Measurements from ENCODE around the gene CYP4F2.
"Not testable (repeated sequence)": the region's sequence is repeated elsewhere in the genome, so short reads cannot be mapped to it uniquely, and the experiment has no call there.

DNA sequence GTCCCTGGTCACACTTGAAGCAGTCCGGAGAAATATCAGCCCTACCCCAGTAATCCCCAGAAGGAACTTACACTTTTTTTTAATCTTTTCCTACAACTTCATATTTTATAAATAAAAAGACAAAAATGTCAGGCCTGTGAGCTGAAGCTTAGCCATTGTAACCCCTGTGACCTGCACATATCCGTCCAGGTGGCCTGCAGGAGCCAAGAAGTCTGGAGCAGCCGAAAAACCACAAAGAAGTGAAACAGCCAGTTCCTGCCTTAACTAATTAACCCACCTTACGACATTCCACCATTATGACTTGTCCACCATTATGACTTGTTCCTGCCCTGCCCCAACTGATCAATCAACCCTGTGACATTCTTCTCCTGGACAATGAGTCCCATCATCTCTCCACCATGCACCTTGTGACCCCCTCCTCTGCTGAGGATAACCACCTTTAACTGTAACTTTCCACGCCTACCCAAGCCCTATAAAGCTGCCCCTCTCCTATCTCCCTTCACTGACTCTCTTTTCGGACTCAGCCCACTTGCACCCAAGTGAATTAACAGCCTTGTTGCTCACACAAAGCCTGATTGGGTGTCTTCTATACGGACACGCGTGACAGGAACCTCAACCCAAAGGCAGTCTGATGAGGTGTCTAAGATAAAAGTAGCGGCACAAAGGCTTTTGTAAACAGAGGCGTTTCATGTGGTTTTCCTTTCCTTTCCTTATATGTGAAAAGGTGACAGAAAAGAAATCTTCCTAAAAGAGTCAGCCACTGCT, 62.1 kb downstream of the CYP4F2 start:
- TF ChIP-seq, protein P1, sequence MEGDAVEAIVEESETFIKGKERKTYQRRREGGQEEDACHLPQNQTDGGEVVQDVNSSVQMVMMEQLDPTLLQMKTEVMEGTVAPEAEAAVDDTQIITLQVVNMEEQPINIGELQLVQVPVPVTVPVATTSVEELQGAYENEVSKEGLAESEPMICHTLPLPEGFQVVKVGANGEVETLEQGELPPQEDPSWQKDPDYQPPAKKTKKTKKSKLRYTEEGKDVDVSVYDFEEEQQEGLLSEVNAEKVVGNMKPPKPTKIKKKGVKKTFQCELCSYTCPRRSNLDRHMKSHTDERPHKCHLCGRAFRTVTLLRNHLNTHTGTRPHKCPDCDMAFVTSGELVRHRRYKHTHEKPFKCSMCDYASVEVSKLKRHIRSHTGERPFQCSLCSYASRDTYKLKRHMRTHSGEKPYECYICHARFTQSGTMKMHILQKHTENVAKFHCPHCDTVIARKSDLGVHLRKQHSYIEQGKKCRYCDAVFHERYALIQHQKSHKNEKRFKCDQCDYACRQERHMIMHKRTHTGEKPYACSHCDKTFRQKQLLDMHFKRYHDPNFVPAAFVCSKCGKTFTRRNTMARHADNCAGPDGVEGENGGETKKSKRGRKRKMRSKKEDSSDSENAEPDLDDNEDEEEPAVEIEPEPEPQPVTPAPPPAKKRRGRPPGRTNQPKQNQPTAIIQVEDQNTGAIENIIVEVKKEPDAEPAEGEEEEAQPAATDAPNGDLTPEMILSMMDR (IDR thresholded peaks at IDR 0.05; ENCODE audit: control extremely low read depth in 1 of 3, insufficient read depth in 1 of 3, low read depth in 1 of 3, low read length in 3 of 3), result not testable (repeated sequence)
- TF ChIP-seq SP1 (IDR thresholded peaks at IDR 0.05; ENCODE audit: low read depth, low read length); EGR1 (IDR thresholded peaks at IDR 0.05; ENCODE audit: borderline replicate concordance, low read depth, low read length); EP300 (IDR thresholded peaks at IDR 0.05; ENCODE audit: borderline replicate concordance in 1 of 2, low read depth in 2 of 2, low read length in 2 of 2); BRCA1 (IDR thresholded peaks at IDR 0.05; ENCODE audit: low read depth, low read length); RFX5 (IDR thresholded peaks at IDR 0.05; ENCODE audit: borderline replicate concordance, low read depth, low read length); RXRA (IDR thresholded peaks at IDR 0.05; ENCODE audit: insufficient read depth, low read depth, low read length); KDM1A (IDR thresholded peaks at IDR 0.05; ENCODE audit: borderline replicate concordance, low read length); POLR2AphosphoS5 (IDR thresholded peaks at IDR 0.05; ENCODE audit: low read depth, low read length); RAD21 (IDR thresholded peaks at IDR 0.05 in 1 of 2, conservative IDR thresholded peaks at IDR 0.05 in 1 of 2; ENCODE audit: low read depth in 2 of 2, low read length in 2 of 2); BCL11A (IDR thresholded peaks at IDR 0.05; ENCODE audit: low read depth in 2 of 2, low read length in 2 of 2); TAF1 (IDR thresholded peaks at IDR 0.05; ENCODE audit: low read depth, low read length): not testable (repeated sequence)

Measured in H1 (cell line).